Esophagus muscularis mucosa (tissue), 4 donors: ENCODE measurements around the gene MINDY3. TPM values are rescaled to one million over a fixed set of nuclear protein-coding genes. Genes with fewer than 3 reads are reported as not detected.

Experiments used
- DNase-seq: peaks from one replicate; pipeline ENCODE4 v3.0.0-alpha.2; 2017; ENCODE audit errors: extremely low spot score
- H3K27ac ChIP-seq, 4 donors: fragments of 200-600 bp; sonication (generic); replicated peaks in 1 of 4; 1 replicate in 3 of 4; 2 replicates in 1 of 4; pipeline ENCODE4 v1.5.1; 2016 to 2019; ENCODE audit warnings: mild to moderate bottlenecking in 1 of 4
- H3K27me3 ChIP-seq, 4 donors: fragments of 200-600 bp; sonication (generic); one replicate each; pipeline versions ENCODE4 v1.5.1 to v1.6.0; 2016 to 2019
- H3K36me3 ChIP-seq, 4 donors: fragments of 200-600 bp; sonication (generic); one replicate each; pipeline ENCODE4 v1.5.1; 2016 to 2019
- H3K4me1 ChIP-seq, 4 donors: fragments of 200-600 bp; sonication (generic); one replicate each; pipeline ENCODE4 v1.5.1; 2016 to 2019
- H3K4me3 ChIP-seq, 4 donors: fragments of 200-600 bp; sonication (generic); 1 replicate in 2 of 4; 2 replicates in 2 of 4; pipeline ENCODE4 v1.5.1; 2016 to 2019; ENCODE audit warnings: mild to moderate bottlenecking in 4 of 4, moderate library complexity in 1 of 4
- H3K9me3 ChIP-seq, 4 donors: fragments of 200-600 bp; sonication (generic); 1 replicate in 3 of 4; 2 replicates in 1 of 4; pipeline ENCODE4 v1.5.1; 2016 to 2019
- EP300 ChIP-seq: sonication (generic); formaldehyde crosslinking; IDR thresholded peaks from one replicate; pipeline ENCODE4 v1.6.1; 2017; ENCODE audit warnings: antibody characterized with exemption
- POLR2A ChIP-seq: fragments of 450-650 bp; IDR thresholded peaks from one replicate; pipeline ENCODE4 v1.6.1; 2017; ENCODE audit warnings: antibody characterized with exemption, moderate library complexity, mild to moderate bottlenecking, low read depth
- POLR2AphosphoS5 ChIP-seq, 2 donors: sonication (generic); formaldehyde crosslinking; IDR thresholded peaks; one replicate each; pipeline ENCODE4 v1.6.1; 2017; ENCODE audit warnings: antibody characterized with exemption in 2 of 2
- WGBS: methylation state at CpG from one replicate; pipeline ENCODE4 v1.1.5; 2018; 5-methylcytosine and 5-hydroxymethylcytosine counted together
- intact Hi-C: fragments of 100-400 bp; cut with DNase I; formaldehyde crosslinking; loops from one replicate; pipeline ENCODE4 v1.15.1; 2023
- total RNA-seq, 4 donors: library from RNA; depleted of rRNA; stranded (reverse); fragments of >200 nt; gene quantifications; one replicate each; pipeline versions ENCODE4 v1.1.0 to v1.2.1, GENCODE V29; 2016
- TF ChIP-seq, protein P1 (sequence below), 3 experiments: fragments of 200-600 bp in 2 of 3; fragments of 450-650 bp in 1 of 3; sonication (generic) in 2 of 3; IDR thresholded peaks; one replicate each; pipeline ENCODE4 v1.5.1; 2017 to 2019; ENCODE audit warnings: antibody characterized with exemption in 3 of 3, mild to moderate bottlenecking in 2 of 3, moderate library complexity in 1 of 3

MINDY3 gene
- total RNA-seq, 4 donors from 2014 or later = 23.8 to 34.3 (median 28.4) TPM

DNA sequence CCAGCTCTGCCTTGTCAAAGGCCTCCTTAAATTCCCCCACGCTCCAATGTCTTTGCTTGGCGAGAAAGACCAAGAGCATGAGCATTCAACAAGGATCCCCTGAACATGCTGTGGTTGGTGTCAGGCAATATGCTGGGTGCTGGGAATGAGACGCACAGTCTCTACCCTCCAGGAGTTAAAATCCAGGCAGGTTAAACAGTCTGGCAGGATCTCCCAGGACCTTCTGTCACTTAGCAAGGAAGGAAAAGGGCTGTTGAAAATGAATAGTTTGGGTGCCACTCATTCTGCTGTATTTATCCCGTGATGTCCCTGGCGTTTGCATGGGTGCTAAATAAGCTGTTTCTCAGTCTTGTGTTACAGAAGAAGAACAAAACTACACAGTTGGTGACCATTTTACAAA lies 118.7 kb downstream of the MINDY3 start:
- no peaks in the 10 kb centered on the region for H3K27me3 ChIP-seq
- H3K4me1 ChIP-seq = peaks cover 0 to 26% (median 12%) of the 10 kb centered on the region in 4 donors
- TF ChIP-seq EP300 (no peak), POLR2AphosphoS5 (IDR thresholded peaks at IDR 0.05) (no peak), POLR2A (no peak)
- TF ChIP-seq, protein P1, sequence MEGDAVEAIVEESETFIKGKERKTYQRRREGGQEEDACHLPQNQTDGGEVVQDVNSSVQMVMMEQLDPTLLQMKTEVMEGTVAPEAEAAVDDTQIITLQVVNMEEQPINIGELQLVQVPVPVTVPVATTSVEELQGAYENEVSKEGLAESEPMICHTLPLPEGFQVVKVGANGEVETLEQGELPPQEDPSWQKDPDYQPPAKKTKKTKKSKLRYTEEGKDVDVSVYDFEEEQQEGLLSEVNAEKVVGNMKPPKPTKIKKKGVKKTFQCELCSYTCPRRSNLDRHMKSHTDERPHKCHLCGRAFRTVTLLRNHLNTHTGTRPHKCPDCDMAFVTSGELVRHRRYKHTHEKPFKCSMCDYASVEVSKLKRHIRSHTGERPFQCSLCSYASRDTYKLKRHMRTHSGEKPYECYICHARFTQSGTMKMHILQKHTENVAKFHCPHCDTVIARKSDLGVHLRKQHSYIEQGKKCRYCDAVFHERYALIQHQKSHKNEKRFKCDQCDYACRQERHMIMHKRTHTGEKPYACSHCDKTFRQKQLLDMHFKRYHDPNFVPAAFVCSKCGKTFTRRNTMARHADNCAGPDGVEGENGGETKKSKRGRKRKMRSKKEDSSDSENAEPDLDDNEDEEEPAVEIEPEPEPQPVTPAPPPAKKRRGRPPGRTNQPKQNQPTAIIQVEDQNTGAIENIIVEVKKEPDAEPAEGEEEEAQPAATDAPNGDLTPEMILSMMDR (IDR thresholded peaks at IDR 0.05) = no peak
- 95% methylated on average over 5 of the region's 5 CpGs for WGBS
- H3K36me3 ChIP-seq = no peaks in the 10 kb centered on the region
- intact Hi-C loops = no loop called here
- DNase-seq = no peak
- no peaks in the 10 kb centered on the region for H3K9me3 ChIP-seq
- no peak overlapping the region for H3K27ac ChIP-seq
- no peak overlapping the region for H3K4me3 ChIP-seq

DNA sequence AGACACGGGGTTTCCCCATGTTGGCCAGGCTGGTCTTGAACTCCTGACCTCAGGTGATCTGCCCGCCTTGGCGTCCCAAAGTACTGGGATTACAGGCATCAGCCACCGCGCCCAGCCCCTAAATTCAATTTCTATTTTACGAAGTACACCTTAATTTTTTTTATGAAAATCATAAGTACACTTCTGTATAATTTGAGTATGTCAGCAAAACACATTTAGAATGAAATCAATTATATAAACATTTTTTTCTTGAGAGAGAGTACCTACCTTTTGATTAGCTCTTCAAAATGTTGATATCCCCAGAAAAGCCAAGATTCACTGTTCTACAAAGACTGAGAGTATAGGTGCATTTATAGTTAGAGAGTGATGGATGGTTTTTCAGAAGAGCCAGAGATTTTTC lies 120.0 kb downstream of the MINDY3 start:
- no peak for DNase-seq
- Histone ChIP-seq H3K36me3 (no peaks in the 10 kb centered on the region), H3K4me1 (peaks cover 0 to 33% (median 21%) of the 10 kb centered on the region in 4 donors), H3K9me3 (no peaks in the 10 kb centered on the region), H3K27me3 (no peaks in the 10 kb centered on the region), H3K4me3 (no peak overlapping the region), H3K27ac (no peak overlapping the region)
- WGBS = 91% methylated on average over 6 of the region's 6 CpGs
- intact Hi-C loops = no loop called here
- TF ChIP-seq POLR2AphosphoS5 (IDR thresholded peaks at IDR 0.05) = no peak
- TF ChIP-seq, protein P1 (IDR thresholded peaks at IDR 0.05) = no peak
- TF ChIP-seq EP300 = no peak
- no peak for TF ChIP-seq POLR2A

DNA sequence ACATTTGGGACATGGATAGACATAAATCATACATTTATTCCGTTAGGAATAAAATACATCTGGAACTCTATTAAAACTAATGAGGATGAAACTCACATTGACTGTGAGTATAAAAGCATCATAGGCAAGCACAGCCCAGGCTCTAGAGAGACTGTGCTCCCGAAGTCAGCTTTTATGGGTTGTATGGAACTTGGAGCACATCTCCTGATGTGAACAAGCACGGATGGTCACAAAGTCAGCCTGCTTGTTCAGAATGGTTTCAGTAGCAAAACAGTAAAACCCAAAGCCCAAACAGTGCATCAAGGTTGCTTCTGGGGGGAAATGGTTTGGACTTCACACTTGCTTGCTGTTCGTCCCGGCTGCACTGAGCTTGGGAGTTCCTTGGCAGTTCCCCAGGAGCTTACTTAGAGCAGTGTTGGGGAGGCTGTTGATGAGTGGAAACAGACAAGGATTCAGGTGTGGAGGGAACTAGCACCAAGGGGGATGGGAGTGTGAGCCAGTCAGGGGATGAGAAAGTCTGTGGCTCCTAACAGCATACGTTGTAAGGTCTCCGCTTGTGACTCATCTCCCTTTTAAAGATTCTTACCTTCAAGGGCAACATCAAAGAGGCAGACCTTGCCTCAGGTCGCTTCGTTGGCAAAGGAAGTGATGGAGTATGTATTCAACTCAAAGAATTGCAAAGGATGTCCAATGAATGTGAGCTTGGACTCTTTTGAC lies 120.9 kb downstream of the MINDY3 start:
- intact Hi-C loops = no loop called here
- 63% methylated on average over 9 of the region's 9 CpGs for WGBS
- no peak for TF ChIP-seq POLR2AphosphoS5 (IDR thresholded peaks at IDR 0.05)
- no peak for TF ChIP-seq POLR2A
- TF ChIP-seq, protein P1 (IDR thresholded peaks at IDR 0.05) = no peak
- TF ChIP-seq EP300 = no peak
- H3K9me3 ChIP-seq = no peaks in the 10 kb centered on the region
- peak overlapping the region in 3 of 4 donors; percentile 47 to 65 (median 60) for H3K27ac ChIP-seq
- H3K36me3 ChIP-seq = no peaks in the 10 kb centered on the region
- H3K27me3 ChIP-seq = no peaks in the 10 kb centered on the region
- H3K4me1 ChIP-seq = peaks cover 0 to 36% (median 24%) of the 10 kb centered on the region in 4 donors
- DNase-seq = no peak
- no peak overlapping the region for H3K4me3 ChIP-seq

DNA sequence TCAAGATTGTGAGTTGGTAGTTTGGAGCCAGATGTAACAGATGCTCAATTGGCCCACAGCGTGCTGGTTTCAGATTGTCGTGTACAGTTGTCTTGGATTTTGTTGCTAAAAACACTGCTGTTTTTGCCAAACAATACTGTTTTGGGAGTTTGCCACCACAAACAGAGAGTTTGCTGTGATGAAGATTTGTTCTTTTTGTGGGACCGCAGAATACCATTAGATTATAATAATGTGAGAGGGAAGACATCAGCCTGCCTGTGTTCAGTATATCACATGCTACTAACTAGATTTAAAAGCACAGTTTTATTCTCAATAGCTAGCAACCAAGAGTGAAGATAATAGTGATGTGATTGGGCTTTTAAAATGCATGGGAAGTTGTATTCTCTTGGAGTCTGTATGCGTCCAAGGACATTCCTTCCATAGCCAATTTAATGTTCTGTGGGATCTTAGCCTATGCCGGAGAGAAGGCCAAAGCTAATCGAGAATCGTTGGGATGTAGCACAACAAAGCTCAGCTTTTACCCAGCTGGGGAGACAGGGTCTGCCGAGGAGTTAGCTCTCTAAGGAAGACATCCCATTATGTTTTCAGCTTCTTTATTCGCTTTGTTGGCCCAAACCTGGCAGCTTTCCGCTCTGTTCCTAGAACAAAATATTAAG lies 121.9 kb downstream of the MINDY3 start:
- intact Hi-C loops = no loop called here
- H3K4me3 ChIP-seq = peak overlapping the region in 1 of 4 donors; percentile 12

More for the DNA sequence above, 121.9 kb downstream of the MINDY3 start:
- H3K27me3 ChIP-seq = no peaks in the 10 kb centered on the region
- H3K9me3 ChIP-seq = no peaks in the 10 kb centered on the region
- TF ChIP-seq, protein P1 (IDR thresholded peaks at IDR 0.05) = no peak
- TF ChIP-seq EP300 (no peak), POLR2A (no peak), POLR2AphosphoS5 (IDR thresholded peaks at IDR 0.05) (no peak)
- H3K4me1 ChIP-seq = peaks cover 0 to 36% (median 24%) of the 10 kb centered on the region in 4 donors
- no peak for DNase-seq
- no peaks in the 10 kb centered on the region for H3K36me3 ChIP-seq
- H3K27ac ChIP-seq = peak overlapping the region; percentile 47 to 65 (median 56)
- 46% methylated on average over 10 of the region's 10 CpGs for WGBS
